IMR-90 (cell line): Measurements from ENCODE around the gene ARF1. TPM values are rescaled to one million over a fixed set of nuclear protein-coding genes. Genes with fewer than 3 reads are reported as not detected.

Source experiments
- ATAC-seq: fragments of 200-7000 bp; cut with Tn5 transposase; 2 replicates; pipeline ENCODE4 v1.9.1; 2020; ENCODE audit warnings: low read depth, mild to moderate bottlenecking, moderate library complexity
- BruUV-seq: library from RNA; stranded (reverse); fragments of 400-500 nt; replicated peaks from 2 replicates; lab custom pipeline; 2021; lab: Mats Ljungman, UMichigan
- CTCF ChIA-PET: fragments of 300-600 bp; formaldehyde crosslinking; extraction: SDS; loops from one replicate; lab custom pipeline; 2021; ENCODE audit warnings: antibody characterized with exemption; lab: Yijun Ruan, JAX
- POLR2A ChIA-PET: fragments of 300-600 bp; sonication (Branson Sonifier 250); formaldehyde crosslinking; loops from one replicate; lab custom pipeline; 2022; ENCODE audit warnings: antibody characterized with exemption; ENCODE audit not compliant: unreplicated experiment; lab: Charles Lee
- DNase-seq: peaks from one replicate; pipeline ENCODE4 v3.0.0; 2013
- H2AFZ ChIP-seq: replicated peaks from 2 replicates; pipeline ENCODE3; 2013; ENCODE audit warnings: low read length, mild to moderate bottlenecking; ENCODE audit not compliant: poor library complexity
- H2AK5ac ChIP-seq: 2 replicates; pipeline ENCODE4 v1.6.1; 2013; ENCODE audit warnings: low read depth, low read length, inconsistent platforms
- H2AK9ac ChIP-seq: replicated peaks from 2 replicates; pipeline ENCODE3; 2013; ENCODE audit warnings: mild to moderate bottlenecking, low read depth, low read length, moderate library complexity; ENCODE audit not compliant: poor library complexity
- H2BK120ac ChIP-seq: 2 replicates; pipeline ENCODE4 v1.6.1; 2013; ENCODE audit warnings: low read depth, low read length, inconsistent platforms
- H2BK15ac ChIP-seq: 3 replicates; pipeline ENCODE4 v1.6.1; 2013; ENCODE audit warnings: low read depth, low read length, inconsistent platforms
- H2BK20ac ChIP-seq: 2 replicates; pipeline ENCODE4 v1.6.1; 2013; ENCODE audit warnings: low read depth, mild to moderate bottlenecking, inconsistent platforms, low read length, moderate library complexity
- H2BK5ac ChIP-seq: 2 replicates; pipeline ENCODE4 v1.6.1; 2013; ENCODE audit warnings: mild to moderate bottlenecking, low read depth, low read length, inconsistent platforms; ENCODE audit not compliant: poor library complexity, severe bottlenecking
- H3K14ac ChIP-seq: replicated peaks from 2 replicates; pipeline ENCODE4 v1.6.1; 2013; ENCODE audit warnings: low read depth, low read length, inconsistent platforms
- H3K18ac ChIP-seq: 2 replicates; pipeline ENCODE4 v1.6.1; 2013; ENCODE audit warnings: low read depth, low read length, control low read depth
- H3K23ac ChIP-seq: 2 replicates; pipeline ENCODE4 v1.6.1; 2013; ENCODE audit warnings: low read depth, low read length, inconsistent platforms
- H3K27ac ChIP-seq: 2 replicates; pipeline ENCODE4 v1.5.1; 2013; ENCODE audit warnings: mild to moderate bottlenecking, control low read depth, low read length; ENCODE audit not compliant: insufficient read depth
- H3K27me3 ChIP-seq: 2 replicates; pipeline ENCODE4 v1.6.1; 2013; ENCODE audit warnings: low read length; ENCODE audit not compliant: control insufficient read depth, insufficient read depth
- H3K36me3 ChIP-seq: 2 replicates; pipeline ENCODE4 v1.6.1; 2013; ENCODE audit warnings: low read length, mixed read lengths; ENCODE audit not compliant: control insufficient read depth, insufficient read depth
- H3K4ac ChIP-seq: 2 replicates; pipeline ENCODE4 v1.6.1; 2013; ENCODE audit warnings: low read depth, low read length, inconsistent platforms
- H3K4me1 ChIP-seq: 2 replicates; pipeline ENCODE4 v1.6.1; 2013; ENCODE audit warnings: low read length, mixed read lengths; ENCODE audit not compliant: control insufficient read depth, insufficient read depth
- H3K4me2 ChIP-seq: 2 replicates; pipeline ENCODE4 v1.6.1; 2013; ENCODE audit warnings: low read depth, mild to moderate bottlenecking, control low read depth, low read length, moderate library complexity
- H3K4me3 ChIP-seq: 2 replicates; pipeline ENCODE4 v1.5.1; 2013; ENCODE audit warnings: low read depth, mild to moderate bottlenecking, control low read depth, low read length, moderate library complexity; ENCODE audit not compliant: insufficient read depth
- H3K56ac ChIP-seq: 2 replicates; pipeline ENCODE4 v1.6.1; 2013; ENCODE audit warnings: low read length, inconsistent platforms; ENCODE audit not compliant: insufficient read depth; ENCODE audit errors: extremely low read depth
- H3K79me1 ChIP-seq, 2 experiments: 2 replicates each; pipeline ENCODE4 v1.6.1; 2013; ENCODE audit warnings: low read length in 2 of 2, inconsistent platforms in 1 of 2, low read depth in 1 of 2
- H3K9ac ChIP-seq: 2 replicates; pipeline ENCODE4 v1.6.1; 2013; ENCODE audit warnings: low read depth, low read length, control low read depth
- H3K9me1 ChIP-seq: 2 replicates; pipeline ENCODE4 v1.6.1; 2013; ENCODE audit warnings: low read length, inconsistent platforms; ENCODE audit not compliant: insufficient read depth
- H3K9me3 ChIP-seq: 2 replicates; pipeline ENCODE4 v1.6.1; 2013; ENCODE audit warnings: low read length; ENCODE audit not compliant: control insufficient read depth, insufficient read depth
- H4K20me1 ChIP-seq: 2 replicates; pipeline ENCODE4 v1.6.1; 2013; ENCODE audit warnings: low read length, inconsistent platforms; ENCODE audit not compliant: insufficient read depth
- H4K5ac ChIP-seq: 2 replicates; pipeline ENCODE4 v1.6.1; 2013; ENCODE audit warnings: mild to moderate bottlenecking, low read depth, low read length, control low read depth
- H4K8ac ChIP-seq, 2 experiments: 2 replicates each; pipeline ENCODE4 v1.6.1; 2013; ENCODE audit warnings: low read depth in 2 of 2, low read length in 2 of 2, control low read depth in 1 of 2, inconsistent platforms in 1 of 2
- H4K91ac ChIP-seq: 2 replicates; pipeline ENCODE4 v1.6.1; 2013; ENCODE audit warnings: low read depth, low read length, inconsistent platforms; ENCODE audit not compliant: insufficient read depth
- BHLHE40 ChIP-seq: fragments of 150-350 bp; IDR thresholded peaks from 2 replicates; pipeline ENCODE4 v1.6.1; 2016; ENCODE audit warnings: mild to moderate bottlenecking, low read depth, low read length
- CEBPB ChIP-seq: IDR thresholded peaks from 2 replicates; pipeline ENCODE4 v1.6.1; 2012; ENCODE audit warnings: low read depth, low read length, improper control_type of control experiment
- CTCF ChIP-seq: conservative IDR thresholded peaks from 2 replicates; pipeline ENCODE4 v1.5.1; 2012; ENCODE audit warnings: mild to moderate bottlenecking, low read depth, low read length, improper control_type of control experiment
- ELK1 ChIP-seq: fragments of 150-350 bp; IDR thresholded peaks from 2 replicates; pipeline ENCODE4 v1.6.1; 2016; ENCODE audit warnings: low read depth, mild to moderate bottlenecking, low read length, moderate library complexity, borderline replicate concordance
- FOS ChIP-seq: fragments of 150-350 bp; IDR thresholded peaks from 2 replicates; pipeline ENCODE4 v1.6.1; 2016; ENCODE audit warnings: low read depth, low read length
- MAFK ChIP-seq: IDR thresholded peaks from 2 replicates; pipeline ENCODE4 v1.6.1; 2012; ENCODE audit warnings: low read depth, low read length, improper control_type of control experiment
- MXI1 ChIP-seq: IDR thresholded peaks from 2 replicates; pipeline ENCODE4 v1.6.1; 2012; ENCODE audit warnings: low read depth, mild to moderate bottlenecking, low read length, moderate library complexity, borderline replicate concordance
- NFE2L2 ChIP-seq: fragments of 150-350 bp; IDR thresholded peaks from 2 replicates; pipeline ENCODE4 v1.6.1; 2016; ENCODE audit warnings: low read depth, mild to moderate bottlenecking, low read length
- POLR2A ChIP-seq: IDR thresholded peaks from 2 replicates; pipeline ENCODE4 v1.6.1; 2012; ENCODE audit warnings: mild to moderate bottlenecking, low read depth, low read length
- RAD21 ChIP-seq: IDR thresholded peaks from 2 replicates; pipeline ENCODE4 v1.6.1; 2012; ENCODE audit warnings: low read length, improper control_type of control experiment
- RFX5 ChIP-seq: IDR thresholded peaks from 2 replicates; pipeline ENCODE4 v1.8.0; 2012; ENCODE audit warnings: low read depth, mild to moderate bottlenecking, low read length, moderate library complexity
- SMC3 ChIP-seq: fragments of 150-350 bp; IDR thresholded peaks from 2 replicates; pipeline ENCODE4 v1.6.1; 2016; ENCODE audit warnings: low read depth, mild to moderate bottlenecking, antibody characterized with exemption, low read length, moderate library complexity
- WGBS, 2 experiments: methylation state at CpG; one replicate each; pipeline versions ENCODE4 v1.1.5 to v1.1.7; 2013; ENCODE audit warnings: missing lambda C conversion rate in 2 of 2; ENCODE audit not compliant: insufficient read length in 1 of 2; ENCODE audit errors: extremely low coverage in 2 of 2; 5-methylcytosine and 5-hydroxymethylcytosine counted together
- dilution Hi-C: fragments of 300-500 bp; cut with HindIII; formaldehyde crosslinking; loops from one replicate; pipeline ENCODE4 v1.14.3; 2018; ENCODE audit warnings: low sequenced_read_pairs; ENCODE audit not compliant: unreplicated experiment
- in situ Hi-C: fragments of 300-500 bp; cut with MboI; formaldehyde crosslinking; loops from 3 replicates; pipeline ENCODE4 v1.14.3; 2019; ENCODE audit warnings: low sequenced_read_pairs, inconsistent platforms, mixed read lengths
- intact Hi-C: fragments of 100-400 bp; cut with micrococcal nuclease; formaldehyde crosslinking; loops from 2 replicates; pipeline ENCODE4 v1.10.0; 2022
- polyA plus RNA-seq, 3 experiments: library from polyadenylated mRNA; depleted of rRNA; stranded (reverse); fragments of >200 nt; gene quantifications; 2 replicates each; pipeline ENCODE4 v1.2.3, GENCODE V29; 2012; ENCODE audit warnings: low replicate concordance in 1 of 3
- total RNA-seq: library from RNA; depleted of rRNA; stranded (reverse); fragments of >200 nt; gene quantifications from 2 replicates; pipeline ENCODE4 v1.2.3, GENCODE V29; 2012
- TF ChIP-seq, protein P1 (sequence below): fragments of 150-350 bp; IDR thresholded peaks from 2 replicates; pipeline ENCODE4 v1.6.1; 2017; ENCODE audit warnings: mild to moderate bottlenecking, antibody characterized with exemption, low read length, low read depth

The ARF1 gene
- total and polyA plus RNA-seq, 2 of the 4 experiments (the other 2 are of a cell fraction) = 330 to 1,100 TPM

GRCh38 chr1:228117335-228117734 lies 34.8 kb downstream of the ARF1 start:
- Histone ChIP-seq H2AK5ac (no peak overlapping the region), H2AFZ (no peak overlapping the region), H3K27ac (no peak overlapping the region), H3K23ac (no peak overlapping the region), H3K4me1 (peaks cover 2% of the 10 kb centered on the region; the same call in 1 of the 2 replicates), H4K5ac (no peak overlapping the region), H3K4me3 (no peak overlapping the region), H4K20me1 (no peaks in the 10 kb centered on the region), H3K9me1 (no peaks in the 10 kb centered on the region), H3K4ac (no peak overlapping the region), H2BK120ac (no peak overlapping the region), H2BK15ac (no peak overlapping the region), H3K14ac (no peak overlapping the region), H3K9ac (no peak overlapping the region), H3K4me2 (no peak overlapping the region), H2AK9ac (no peak overlapping the region), H2BK5ac (no peak overlapping the region), H3K36me3 (no peaks in the 10 kb centered on the region), H3K27me3 (peaks cover 5% of the 10 kb centered on the region), H3K9me3 (no peaks in the 10 kb centered on the region), H4K91ac (no peak overlapping the region), H3K79me1 (no peaks in the 10 kb centered on the region), H3K56ac (no peak overlapping the region), H2BK20ac (no peak overlapping the region), H3K18ac (no peak overlapping the region), H4K8ac (no peak overlapping the region)
- dilution Hi-C loops (no loop called here), in situ Hi-C loops (no loop called here), intact Hi-C loops (no loop called here)
- no TSS peak for BruUV-seq
- no CpG with 5 or more reads among the region's 4 CpGs for WGBS, 2 experiments
- TF ChIP-seq POLR2A = no peak
- TF ChIP-seq SMC3 = no peak
- no peak for TF ChIP-seq MXI1
- TF ChIP-seq CEBPB = no peak
- TF ChIP-seq, protein P1, sequence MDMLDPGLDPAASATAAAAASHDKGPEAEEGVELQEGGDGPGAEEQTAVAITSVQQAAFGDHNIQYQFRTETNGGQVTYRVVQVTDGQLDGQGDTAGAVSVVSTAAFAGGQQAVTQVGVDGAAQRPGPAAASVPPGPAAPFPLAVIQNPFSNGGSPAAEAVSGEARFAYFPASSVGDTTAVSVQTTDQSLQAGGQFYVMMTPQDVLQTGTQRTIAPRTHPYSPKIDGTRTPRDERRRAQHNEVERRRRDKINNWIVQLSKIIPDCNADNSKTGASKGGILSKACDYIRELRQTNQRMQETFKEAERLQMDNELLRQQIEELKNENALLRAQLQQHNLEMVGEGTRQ = no peak
- TF ChIP-seq MAFK = no peak
- no peak for TF ChIP-seq RAD21
- no peak for TF ChIP-seq RFX5
- no peak for TF ChIP-seq NFE2L2
- TF ChIP-seq ELK1 = no peak
- TF ChIP-seq CTCF = no peak
- TF ChIP-seq FOS = no peak
- no peak for TF ChIP-seq BHLHE40
- no peak for ATAC-seq
- POLR2A ChIA-PET = no interaction called here
- no peak for DNase-seq
- CTCF ChIA-PET = no interaction called here
